ENCODE data around the gene BBX. TPM values are rescaled to one million over a fixed set of nuclear protein-coding genes. Genes with fewer than 3 reads are reported as not detected.

The BBX gene
- total and polyA plus RNA-seq, 12 donors, result 4.6 to 49.8 (median 38.0) TPM

- DNase-seq (no peak), ATAC-seq (no peak)
- Histone ChIP-seq H3K4me3 (no peak overlapping the region), H3K36me3 (no peaks in the 10 kb centered on the region), H3K9me3 (no peaks in the 10 kb centered on the region), H3K27me3 (no peaks in the 10 kb centered on the region), H3K4me1 (peaks cover 0 to 21% (median 9%) of the 10 kb centered on the region in 9 donors), H3K27ac (no peak overlapping the region)
- intact Hi-C loops (cut with DNase I), result loop anchor here in 1 of 10 donors (10.0 kb wide), 1 partner anchor 60 kb away; no protein-coding TSS in a partner anchor
- 73 to 77% methylated on average over 3 of the region's 3 CpGs for WGBS, 2 donors
- TF ChIP-seq CTCF (IDR thresholded peaks at IDR 0.05), result no peak
Measured at GRCh38 chr3:107594870-107595269, 72.1 kb downstream of the BBX start.

DNA sequence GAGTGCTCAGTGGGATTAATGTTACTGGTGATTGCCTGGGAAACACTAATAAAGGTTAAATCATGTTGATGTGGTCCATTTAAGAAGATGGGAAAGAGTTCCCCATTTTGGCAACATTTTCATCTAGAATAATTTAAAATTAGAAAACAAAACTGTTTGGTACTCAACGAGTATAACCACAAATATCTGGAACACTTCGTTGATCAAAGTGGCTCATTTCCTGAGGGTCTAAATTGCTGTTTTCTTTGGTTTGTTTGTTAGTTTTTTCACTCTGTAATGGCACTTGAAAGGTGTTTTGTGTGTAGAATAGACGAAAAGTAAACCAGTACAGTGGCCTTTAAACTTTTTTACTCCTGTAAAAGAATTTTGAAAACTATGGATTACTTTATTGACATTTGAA lies 73.9 kb downstream of the BBX start:
- Histone ChIP-seq H3K4me1 (peaks cover 0 to 34% (median 19%) of the 10 kb centered on the region in 9 donors), H3K27me3 (no peaks in the 10 kb centered on the region), H3K27ac (no peak overlapping the region), H3K9me3 (peaks cover 0 to 2% (median 0%) of the 10 kb centered on the region in 11 donors), H3K4me3 (no peak overlapping the region), H3K36me3 (no peaks in the 10 kb centered on the region)
- intact Hi-C loops (cut with DNase I), result loop anchor here in 1 of 10 donors (10.0 kb wide), 1 partner anchor 62 kb away; no protein-coding TSS in a partner anchor
- 65 to 67% methylated on average over 3 of the region's 3 CpGs for WGBS, 2 donors
- no peak for TF ChIP-seq CTCF (IDR thresholded peaks at IDR 0.05)
- DNase-seq (no peak), ATAC-seq (no peak)

DNA sequence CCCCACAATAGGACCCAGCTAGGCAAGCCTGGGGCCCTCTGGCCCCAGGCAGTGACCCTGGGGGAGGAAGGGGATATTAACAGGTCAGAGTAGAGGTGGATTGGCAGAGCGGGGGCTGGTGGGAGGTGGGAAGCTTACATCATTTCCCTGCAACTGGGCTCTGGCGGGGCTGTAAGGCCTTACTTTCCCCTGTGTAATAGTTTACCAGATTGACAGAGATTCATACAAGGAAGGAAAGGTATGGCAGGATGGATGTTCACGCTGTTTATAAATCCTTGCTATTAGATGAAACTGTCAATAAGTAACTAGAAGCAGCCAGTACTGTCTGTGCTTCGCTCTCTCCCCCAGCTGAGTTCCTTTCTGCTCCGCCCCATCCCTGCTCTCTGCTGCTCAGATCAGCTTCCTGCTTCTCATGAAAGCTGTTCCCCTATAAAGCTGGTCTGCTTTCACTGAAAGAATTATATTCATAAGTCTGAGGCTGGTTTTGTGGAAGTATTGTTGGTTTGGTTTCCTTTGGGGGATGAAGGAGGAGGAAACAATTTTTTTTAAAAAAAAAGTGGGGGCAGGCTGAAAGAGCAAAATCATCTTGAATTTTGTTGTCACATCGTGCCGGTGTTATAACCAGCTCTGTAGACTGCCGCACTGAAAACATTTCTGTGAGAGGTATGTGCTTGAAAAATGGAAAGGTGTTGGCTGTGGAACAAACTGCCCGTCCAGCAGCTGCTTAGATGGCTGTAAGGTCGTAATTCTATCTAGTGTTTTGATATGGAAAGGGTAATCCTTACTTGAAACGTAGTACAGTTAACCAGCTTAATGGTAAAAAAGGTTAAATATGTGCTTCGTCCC lies 76.4 kb downstream of the BBX start:
- Histone ChIP-seq H3K4me1 (peaks cover 0 to 35% (median 26%) of the 10 kb centered on the region in 9 donors), H3K4me3 (peak overlapping the region; percentile 1 to 53 (median 44)), H3K27ac (peak overlapping the region; percentile 52 to 88 (median 82)), H3K36me3 (no peaks in the 10 kb centered on the region), H3K27me3 (no peaks in the 10 kb centered on the region), H3K9me3 (peaks cover 0 to 11% (median 0%) of the 10 kb centered on the region in 11 donors)
- no peak for TF ChIP-seq CTCF (IDR thresholded peaks at IDR 0.05)
- peak; percentile 23 to 56 for DNase-seq
- peak; percentile 87 to 94 (median 92) for ATAC-seq
- intact Hi-C loops (cut with DNase I), result loop anchor here in 1 of 10 donors (10.0 kb wide), 1 partner anchor 64 kb away; no protein-coding TSS in a partner anchor
- 9 to 15% methylated on average over 12 of the region's 12 CpGs for WGBS, 2 donors

GRCh38 chr3:107599772-107600145 lies 77.0 kb downstream of the BBX start:
- Histone ChIP-seq H3K4me1 (peaks cover 0 to 41% (median 32%) of the 10 kb centered on the region in 9 donors), H3K36me3 (no peaks in the 10 kb centered on the region), H3K9me3 (peaks cover 0 to 11% (median 0%) of the 10 kb centered on the region in 11 donors), H3K27me3 (no peaks in the 10 kb centered on the region), H3K4me3 (peak overlapping the region in 9 of 10 donors; percentile 16 to 53 (median 47)), H3K27ac (peak overlapping the region; percentile 52 to 88 (median 82))
- TF ChIP-seq CTCF (IDR thresholded peaks at IDR 0.05), result no peak
- intact Hi-C loops (cut with DNase I), result loop anchor here in 1 of 10 donors (10.0 kb wide), 1 partner anchor 65 kb away; no protein-coding TSS in a partner anchor
- 13 to 25% methylated on average over 3 of the region's 3 CpGs for WGBS, 2 donors
- ATAC-seq, result peak in 2 of 8 donors; percentile 2 to 4
- DNase-seq, result no peak
